SJCRH30 (cell line): ENCODE data around the gene MMP17. TPM values are rescaled to one million over a fixed set of nuclear protein-coding genes. Genes with fewer than 3 reads are reported as not detected.

Source experiments
- DNase-seq, 2 experiments: peaks; one replicate each; pipeline ENCODE4 v3.0.0-alpha.2; 2015 to 2020
- H3K27ac ChIP-seq: fragments of 250-450 bp; sonication (Bioruptor Pico); 2 replicates; pipeline ENCODE4 v1.5.1; 2020; ENCODE audit warnings: mild to moderate bottlenecking, moderate library complexity
- H3K27me3 ChIP-seq: fragments of 250-450 bp; sonication (Bioruptor Pico); 2 replicates; pipeline ENCODE4 v1.5.1; 2020; ENCODE audit warnings: mild to moderate bottlenecking, moderate library complexity
- H3K36me3 ChIP-seq: fragments of 250-450 bp; sonication (Bioruptor Pico); 2 replicates; pipeline ENCODE4 v1.5.1; 2020; ENCODE audit warnings: mild to moderate bottlenecking, moderate library complexity
- H3K4me1 ChIP-seq: fragments of 250-450 bp; sonication (Bioruptor Pico); 2 replicates; pipeline ENCODE4 v1.5.1; 2020; ENCODE audit warnings: mild to moderate bottlenecking, moderate library complexity
- H3K4me3 ChIP-seq: fragments of 250-450 bp; sonication (Bioruptor Pico); 2 replicates; pipeline ENCODE4 v1.5.1; 2020; ENCODE audit warnings: mild to moderate bottlenecking, moderate library complexity
- H3K9me3 ChIP-seq: fragments of 250-450 bp; sonication (Bioruptor Pico); replicated peaks from 2 replicates; pipeline ENCODE4 v1.5.1; 2020; ENCODE audit warnings: mild to moderate bottlenecking, moderate library complexity
- total RNA-seq: library from RNA; depleted of rRNA; stranded (reverse); fragments of >200 nt; shearing (Covaris generic); gene quantifications from 2 replicates; pipeline ENCODE4 v1.2.3, GENCODE V29; 2014; rRNA removed

Gene MMP17
- total RNA-seq, 1 experiment from 2014 or later, result 2.3 TPM

DNA sequence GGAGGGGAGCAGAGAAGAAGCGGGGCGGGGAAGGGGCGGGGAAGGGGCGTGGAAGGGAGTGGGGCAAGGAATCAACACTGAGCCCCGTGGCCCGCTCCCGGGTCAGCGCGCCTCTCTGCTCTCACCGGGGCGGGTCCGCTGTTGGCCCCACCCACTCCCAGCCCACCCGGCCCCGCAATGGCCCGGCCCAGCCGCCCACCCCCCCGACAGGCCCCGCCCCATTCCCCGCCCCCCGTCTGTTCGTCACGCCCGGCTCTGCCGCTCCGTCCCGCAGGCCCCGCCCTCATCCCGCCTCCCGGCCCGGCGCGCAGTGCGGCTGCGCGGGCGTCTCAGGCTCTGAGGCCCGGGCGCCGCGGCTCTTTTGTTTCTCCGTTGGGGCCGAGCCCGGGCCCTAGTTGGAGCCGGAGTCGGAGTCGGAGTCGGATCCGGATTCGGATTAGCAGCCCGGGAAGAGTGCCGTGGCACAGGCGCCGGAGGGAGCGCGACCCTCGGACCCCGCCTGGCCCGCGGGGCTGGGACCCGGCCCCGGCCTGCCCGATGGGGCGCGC is 66.2 kb downstream of the MMP17 start, which contains the start of gene ULK1:
ULK1 (plus strand) TSS at position 310 of the 548 bp plus-strand sequence. CDS start 380 bp downstream, outside the sequence.
- H3K36me3 ChIP-seq, result no peaks in the 10 kb centered on the region
- peak within 1 kb of the TSS; percentile 77 for H3K4me3 ChIP-seq
- H3K27me3 ChIP-seq, result no peaks in the 10 kb centered on the region
- DNase-seq, result peak; percentile 91 to 92
- no peaks in the 10 kb centered on the region for H3K9me3 ChIP-seq
- peak within 1 kb of the TSS; percentile 71 for H3K27ac ChIP-seq
- no peaks in the 10 kb centered on the region; the same call in 1 of the 2 replicates for H3K4me1 ChIP-seq

DNA sequence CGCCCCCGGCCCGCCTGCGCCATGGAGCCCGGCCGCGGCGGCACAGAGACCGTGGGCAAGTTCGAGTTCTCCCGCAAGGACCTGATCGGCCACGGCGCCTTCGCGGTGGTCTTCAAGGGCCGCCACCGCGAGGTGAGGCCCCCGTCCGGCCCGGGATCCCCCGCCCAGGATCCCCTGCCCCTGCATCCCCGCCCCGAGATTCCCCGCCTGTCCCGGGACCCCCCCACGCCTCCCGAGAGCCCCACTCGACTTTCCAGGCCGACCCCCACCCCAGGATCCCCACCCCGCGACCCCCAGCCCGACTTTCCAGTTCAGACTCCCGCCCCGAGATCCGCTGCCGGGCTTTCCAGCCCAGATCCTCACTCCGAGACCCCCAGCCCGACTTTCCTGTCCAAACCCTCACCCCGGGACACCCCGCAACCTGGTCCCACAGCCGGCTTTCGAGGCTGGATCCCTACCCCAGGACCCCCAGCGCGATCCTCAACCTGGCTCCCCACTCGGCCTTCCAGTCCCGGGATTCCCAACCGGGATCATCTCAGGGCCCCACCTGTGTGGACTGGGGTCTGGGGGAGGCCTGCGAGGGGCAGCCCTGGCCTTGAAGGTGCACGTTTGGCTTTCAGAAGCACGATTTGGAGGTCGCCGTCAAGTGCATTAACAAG is 66.9 kb downstream of the MMP17 start:
- H3K27ac ChIP-seq, result peak overlapping the region; percentile 71

DNA sequence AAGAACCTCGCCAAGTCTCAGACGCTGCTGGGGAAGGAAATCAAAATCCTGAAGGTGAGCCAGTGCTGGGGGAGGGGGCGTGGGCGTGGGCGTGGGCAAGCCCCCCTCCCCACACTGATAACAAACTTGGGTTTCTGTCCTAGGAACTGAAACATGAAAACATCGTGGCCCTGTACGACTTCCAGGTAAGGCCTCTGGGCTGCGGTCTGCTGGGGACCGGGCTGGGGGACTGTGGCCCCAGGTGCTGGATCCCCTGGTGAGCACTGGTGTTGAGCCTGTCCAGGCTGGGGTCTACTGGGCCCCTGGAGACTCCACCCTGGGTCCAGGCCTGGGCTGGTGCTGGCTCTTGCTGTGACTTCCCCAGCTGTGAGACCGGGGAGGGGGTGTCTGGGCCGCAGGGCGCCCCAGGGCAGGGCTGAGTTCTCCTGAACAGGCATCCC is 67.5 kb downstream of the MMP17 start:
- Histone ChIP-seq H3K27ac (peak overlapping the region; percentile 71), H3K36me3 (no peaks in the 10 kb centered on the region), H3K27me3 (no peaks in the 10 kb centered on the region), H3K9me3 (no peaks in the 10 kb centered on the region), H3K4me3 (peak overlapping the region; percentile 77), H3K4me1 (no peaks in the 10 kb centered on the region; the same call in 1 of the 2 replicates)
- DNase-seq, result no peak

More for the DNA sequence above, 66.9 kb downstream of the MMP17 start:
- Histone ChIP-seq H3K9me3 (no peaks in the 10 kb centered on the region), H3K27me3 (no peaks in the 10 kb centered on the region), H3K4me3 (peak overlapping the region; percentile 77), H3K36me3 (no peaks in the 10 kb centered on the region), H3K4me1 (no peaks in the 10 kb centered on the region; the same call in 1 of the 2 replicates)
- no peak for DNase-seq

DNA sequence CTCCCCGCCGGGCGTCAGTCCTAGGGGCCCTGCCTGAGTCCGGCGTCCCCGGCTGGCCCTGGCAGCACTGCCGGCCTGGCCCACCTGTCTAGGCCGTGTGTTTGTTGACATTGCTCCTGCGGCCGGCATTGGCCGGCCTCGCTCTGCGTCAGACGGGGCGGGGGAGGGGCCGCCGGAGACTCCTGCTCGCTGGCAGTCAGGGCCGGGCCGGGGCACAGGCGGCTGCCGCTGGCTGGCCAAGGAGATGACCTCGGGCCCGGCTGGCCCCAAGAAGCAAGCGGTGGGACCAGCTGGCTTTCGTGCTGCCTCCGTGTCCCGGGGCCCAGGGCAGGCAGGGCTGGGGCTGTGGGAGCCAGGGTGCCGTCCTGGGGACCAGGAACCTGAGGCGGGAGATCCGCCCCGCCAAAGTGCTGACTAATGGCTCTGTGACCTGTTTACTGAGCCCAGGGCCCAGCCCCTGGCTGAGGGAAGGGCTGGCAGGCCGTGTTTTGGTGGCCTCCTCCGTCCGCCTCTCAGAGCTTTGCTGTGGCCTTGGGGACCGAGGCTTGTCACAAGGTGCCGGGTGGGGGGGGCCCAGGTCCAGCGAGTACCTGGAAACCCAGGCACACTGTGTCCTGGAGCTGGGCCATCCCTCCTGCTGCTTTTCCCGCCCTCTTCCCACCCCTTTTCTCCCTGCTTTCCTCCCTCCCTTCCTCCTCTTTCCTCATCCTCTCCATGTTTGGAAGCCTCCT is 68.1 kb downstream of the MMP17 start:
- Histone ChIP-seq H3K36me3 (no peaks in the 10 kb centered on the region), H3K27ac (peak overlapping the region; percentile 71), H3K4me3 (peak overlapping the region; percentile 77), H3K4me1 (no peaks in the 10 kb centered on the region; the same call in 1 of the 2 replicates), H3K9me3 (no peaks in the 10 kb centered on the region), H3K27me3 (no peaks in the 10 kb centered on the region)
- DNase-seq, result peak; percentile 87 to 89

DNA sequence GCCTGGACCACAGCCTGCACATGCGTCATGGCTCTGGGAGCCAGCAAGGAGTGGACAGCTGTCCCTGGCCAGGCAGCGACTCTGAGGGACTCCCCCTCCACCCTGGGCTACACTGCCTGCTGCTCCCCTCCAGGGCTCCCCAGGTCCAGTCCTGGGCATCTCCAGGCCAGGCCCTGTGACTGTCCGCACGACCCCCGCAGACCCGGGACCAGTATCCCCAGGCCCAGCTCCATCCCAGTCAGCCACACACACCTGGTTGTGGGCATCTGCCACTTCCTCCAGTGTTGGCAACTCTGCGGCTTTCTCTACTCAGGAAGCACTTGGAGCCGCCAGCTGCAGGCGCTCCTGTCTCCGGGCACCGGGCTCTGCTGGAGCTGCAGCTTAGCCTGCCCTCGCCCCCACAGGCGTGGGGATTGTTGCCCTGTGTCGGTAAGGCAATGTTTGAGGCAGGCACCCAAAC is 68.6 kb downstream of the MMP17 start:
- Histone ChIP-seq H3K36me3 (no peaks in the 10 kb centered on the region), H3K27me3 (no peaks in the 10 kb centered on the region), H3K27ac (peak overlapping the region; percentile 71), H3K4me3 (peak overlapping the region; percentile 77; the same call in 1 of the 2 replicates), H3K4me1 (no peaks in the 10 kb centered on the region; the same call in 1 of the 2 replicates), H3K9me3 (no peaks in the 10 kb centered on the region)
- peak; percentile 47 to 55 for DNase-seq

DNA sequence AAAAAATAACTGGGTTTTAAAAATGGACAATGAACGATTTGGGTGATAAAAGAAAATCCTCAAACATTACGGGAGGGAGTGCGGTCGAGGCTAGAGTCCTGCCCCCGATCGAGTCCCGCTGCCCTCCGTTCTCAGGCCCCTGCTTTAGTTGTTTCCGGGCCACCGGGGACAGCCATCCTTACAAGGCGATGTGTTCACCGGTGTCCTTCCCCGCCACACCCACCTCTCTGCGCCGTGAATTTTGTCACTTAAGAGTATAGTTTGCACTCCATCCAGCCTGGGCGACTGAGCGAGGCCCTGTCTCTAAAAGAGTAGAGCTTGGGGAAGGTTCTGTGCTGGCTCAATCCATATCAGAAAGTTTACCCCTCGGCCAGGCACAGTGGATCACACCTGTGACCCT is 69.1 kb downstream of the MMP17 start:
- Histone ChIP-seq H3K4me1 (no peaks in the 10 kb centered on the region; the same call in 1 of the 2 replicates), H3K27ac (no peak overlapping the region), H3K36me3 (no peaks in the 10 kb centered on the region), H3K9me3 (no peaks in the 10 kb centered on the region), H3K4me3 (no peak overlapping the region), H3K27me3 (no peaks in the 10 kb centered on the region)
- DNase-seq, result no peak

DNA sequence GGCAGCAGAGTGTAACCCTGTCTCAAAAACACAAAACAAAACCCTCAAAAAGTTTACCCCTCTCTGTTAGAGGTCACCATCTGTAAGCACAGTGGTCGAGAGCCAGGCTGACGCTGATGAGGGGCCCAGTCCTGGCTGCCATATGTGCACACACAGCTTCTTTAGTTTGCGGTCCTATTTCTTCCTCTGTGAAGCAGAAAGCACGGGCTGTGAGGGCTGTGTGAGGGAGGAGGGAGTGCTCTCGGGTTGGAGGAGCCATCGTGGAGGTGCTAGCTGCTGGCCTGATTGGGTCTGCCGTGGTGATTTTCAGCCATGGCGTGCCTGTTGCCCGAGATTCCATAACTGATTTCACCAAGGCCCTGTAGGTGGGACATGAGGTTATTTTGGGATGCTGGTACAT is 69.7 kb downstream of the MMP17 start:
- Histone ChIP-seq H3K4me1 (no peaks in the 10 kb centered on the region; the same call in 1 of the 2 replicates), H3K9me3 (no peaks in the 10 kb centered on the region), H3K36me3 (no peaks in the 10 kb centered on the region), H3K4me3 (no peak overlapping the region), H3K27ac (no peak overlapping the region), H3K27me3 (no peaks in the 10 kb centered on the region)
- no peak for DNase-seq

DNA sequence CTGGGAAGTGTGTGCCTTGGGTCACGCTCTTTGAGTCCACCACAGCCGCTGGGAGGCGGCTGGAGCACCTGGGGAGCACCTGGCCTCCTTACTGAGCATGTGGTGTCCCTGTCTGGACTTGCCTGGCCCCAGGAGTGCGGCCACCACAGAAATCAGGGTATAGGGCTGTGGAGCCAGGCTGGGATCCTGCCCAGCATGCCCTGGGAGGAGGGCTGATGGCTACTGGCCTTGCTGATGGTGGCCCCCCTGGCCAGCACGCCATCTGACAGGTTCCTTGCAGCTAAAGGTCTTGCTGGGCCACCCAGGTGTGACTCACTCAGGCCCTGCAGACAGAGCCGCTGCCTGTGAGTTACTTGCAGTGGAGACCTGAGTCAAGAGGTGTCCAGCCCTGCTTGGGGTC is 72.2 kb downstream of the MMP17 start:
- H3K27me3 ChIP-seq, result no peaks in the 10 kb centered on the region
- H3K4me1 ChIP-seq, result no peaks in the 10 kb centered on the region; the same call in 1 of the 2 replicates
- no peak overlapping the region for H3K4me3 ChIP-seq
- H3K27ac ChIP-seq, result no peak overlapping the region
- DNase-seq, result no peak
- H3K9me3 ChIP-seq, result no peaks in the 10 kb centered on the region
- no peaks in the 10 kb centered on the region for H3K36me3 ChIP-seq

Other genes starting within 250 kb of the MMP17 start
- 28.7 and 32.6 TPM in 2 replicates for gene SFSWAP, start 117.3 kb upstream of the MMP17 start, total RNA-seq
- gene ULK1, start 66.2 kb downstream of the MMP17 start, total RNA-seq, result 7.2 and 7.6 TPM in 2 replicates
- gene PUS1, start 100.9 kb downstream of the MMP17 start, total RNA-seq, result 16.0 and 17.1 TPM in 2 replicates
- gene EP400, start 121.5 kb downstream of the MMP17 start, total RNA-seq, result 15.0 and 17.0 TPM in 2 replicates